Endothelial cell of umbilical vein (primary cell): Measurements from ENCODE around the gene TTF2. TPM values are rescaled to one million over a fixed set of nuclear protein-coding genes. Genes with fewer than 3 reads are reported as not detected.

ENCODE experiments used
- BruUV-seq: library from RNA; stranded (reverse); fragments of 400-500 nt; replicated peaks from 2 replicates; lab custom pipeline; 2021; lab: Mats Ljungman, UMichigan
- CTCF ChIA-PET: fragments of 300-600, 350-600 bp; sonication (Branson Sonifier 250); formaldehyde crosslinking; loops from one replicate; lab custom pipeline; 2021; ENCODE audit warnings: antibody characterized with exemption, inconsistent platforms; lab: Charles Lee
- POLR2A ChIA-PET: fragments of 300-600, 350-600 bp; sonication (Branson Sonifier 250); formaldehyde crosslinking; loops from one replicate; lab custom pipeline; 2021; ENCODE audit warnings: antibody characterized with exemption, inconsistent platforms; lab: Charles Lee
- DNase-seq: peaks from one replicate; pipeline ENCODE4 v3.0.0-alpha.2; 2011; ENCODE audit warnings: low read depth, low spot score
- FAIRE-seq: peaks from 2 replicates; lab custom pipeline; 2011; peaks lifted over from hg19 to GRCh38; lab: Jason Lieb, UNC
- H2AFZ ChIP-seq: 2 replicates; pipeline ENCODE4 v1.6.0; 2012; ENCODE audit warnings: low read depth, low read length, control low read depth, inconsistent platforms
- H3K27ac ChIP-seq: 2 replicates; pipeline ENCODE4 v1.5.1; 2011; ENCODE audit warnings: low read depth, mild to moderate bottlenecking, control low read depth, low read length, moderate library complexity; ENCODE audit not compliant: insufficient read depth
- H3K27me3 ChIP-seq, 2 experiments: 2 replicates each; pipeline versions ENCODE4 v1.6.0 to v1.6.1; 2011; ENCODE audit warnings: low read length in 2 of 2, mixed read lengths in 1 of 2; ENCODE audit not compliant: control insufficient read depth in 2 of 2, insufficient read depth in 2 of 2
- H3K36me3 ChIP-seq, 2 experiments: 2 replicates in 1 of 2; 3 replicates in 1 of 2; pipeline ENCODE4 v1.5.1; 2011; ENCODE audit warnings: low read length in 2 of 2, mild to moderate bottlenecking in 1 of 2, moderate library complexity in 1 of 2; ENCODE audit not compliant: control insufficient read depth in 2 of 2, insufficient read depth in 2 of 2; ENCODE audit errors: extremely low read depth in 1 of 2
- H3K4me1 ChIP-seq: 3 replicates; pipeline ENCODE4 v1.5.1; 2011; ENCODE audit warnings: mild to moderate bottlenecking, low read length; ENCODE audit not compliant: control insufficient read depth, insufficient read depth; ENCODE audit errors: extremely low read depth
- H3K4me2 ChIP-seq: 2 replicates; pipeline ENCODE4 v1.6.1; 2011; ENCODE audit warnings: low read length, control low read depth, mixed read lengths; ENCODE audit not compliant: insufficient read depth
- H3K4me3 ChIP-seq, 3 experiments: fragments of 200-600 bp in 1 of 3; sonication (generic), shearing (Covaris generic) in 1 of 3; replicated peaks in 1 of 3; 2 replicates each; pipeline ENCODE4 v1.5.1; 2011 to 2016; ENCODE audit warnings: control low read depth in 3 of 3, low read length in 3 of 3, mild to moderate bottlenecking in 2 of 3, inconsistent platforms in 1 of 3, low read depth in 1 of 3, moderate library complexity in 1 of 3; ENCODE audit not compliant: insufficient read depth in 1 of 3
- H3K79me2 ChIP-seq: 2 replicates; pipeline ENCODE4 v1.6.0; 2012; ENCODE audit warnings: low read length, inconsistent platforms; ENCODE audit not compliant: control insufficient read depth, insufficient read depth
- H3K9ac ChIP-seq: replicated peaks from 2 replicates; pipeline ENCODE3; 2011; ENCODE audit warnings: low read length, control low read depth; ENCODE audit not compliant: insufficient read depth; ENCODE audit errors: extremely low read depth
- H3K9me1 ChIP-seq: replicated peaks from 3 replicates; pipeline ENCODE4 v1.6.0; 2011; ENCODE audit warnings: mild to moderate bottlenecking, low read length; ENCODE audit not compliant: control insufficient read depth, insufficient read depth; ENCODE audit errors: extremely low read depth
- H3K9me3 ChIP-seq: replicated peaks from 2 replicates; pipeline ENCODE4 v1.5.1; 2012; ENCODE audit warnings: low read length, inconsistent platforms; ENCODE audit not compliant: control insufficient read depth, insufficient read depth
- H4K20me1 ChIP-seq: replicated peaks from 2 replicates; pipeline ENCODE3; 2011; ENCODE audit warnings: mild to moderate bottlenecking, low read length; ENCODE audit not compliant: control insufficient read depth, insufficient read depth; ENCODE audit errors: extremely low read depth
- EZH2 ChIP-seq: IDR thresholded peaks from 2 replicates; pipeline ENCODE4 v1.6.1; 2012; ENCODE audit warnings: borderline replicate concordance, low read depth, mild to moderate bottlenecking, moderate library complexity, low read length, inconsistent platforms; ENCODE audit not compliant: severe bottlenecking
- FOS ChIP-seq: IDR thresholded peaks from 2 replicates; pipeline ENCODE4 v1.6.1; 2011; ENCODE audit warnings: mild to moderate bottlenecking, low read length, moderate library complexity, borderline replicate concordance; ENCODE audit not compliant: insufficient read depth
- GATA2 ChIP-seq: IDR thresholded peaks from 2 replicates; pipeline ENCODE4 v1.7.0; 2011; ENCODE audit warnings: low read depth, mild to moderate bottlenecking, moderate library complexity, mixed read lengths, low read length; ENCODE audit not compliant: insufficient read length, insufficient read depth
- JUN ChIP-seq: IDR thresholded peaks from 2 replicates; pipeline ENCODE4 v1.6.1; 2011; ENCODE audit warnings: borderline replicate concordance, low read depth; ENCODE audit not compliant: insufficient read length, insufficient read depth
- MYC ChIP-seq: IDR thresholded peaks from one replicate; pipeline ENCODE4 v1.6.1; 2011; ENCODE audit warnings: mild to moderate bottlenecking, low read depth, low read length
- POLR2A ChIP-seq: IDR thresholded peaks from 2 replicates; pipeline ENCODE4 v1.6.1; 2012; ENCODE audit warnings: low read depth, mild to moderate bottlenecking, control low read depth, low read length
- POLR2AphosphoS5 ChIP-seq: IDR thresholded peaks from 2 replicates; pipeline ENCODE4 v1.6.1; 2012; ENCODE audit warnings: low read depth, mild to moderate bottlenecking, control low read depth, low read length, moderate library complexity; ENCODE audit not compliant: insufficient read depth
- dilution Hi-C: fragments of 300-500 bp; cut with MboI; formaldehyde crosslinking; loops from one replicate; pipeline ENCODE4 v1.15.0; 2019; ENCODE audit warnings: low sequenced_read_pairs; ENCODE audit not compliant: extremely low pct_ligation_motif_present
- intact Hi-C: fragments of 100-400 bp; cut with micrococcal nuclease; formaldehyde crosslinking; loops from one replicate; pipeline ENCODE4 v1.10.0; 2022
- polyA plus RNA-seq, 4 experiments: library from polyadenylated mRNA; depleted of rRNA in 3 of 4; stranded (reverse) in 3 of 4; unstranded in 1 of 4; fragments of >200 nt; gene quantifications; 2 replicates each; pipeline versions ENCODE4 v1.2.1 to v1.2.3, GENCODE V29; 2011 to 2012; ENCODE audit warnings: missing spikeins in 1 of 4
- total RNA-seq: library from RNA; stranded (reverse); gene quantifications from 2 replicates; pipeline ENCODE4 v1.2.3, GENCODE V29; 2021
- TF ChIP-seq, protein P1 (sequence below): IDR thresholded peaks from 2 replicates; pipeline ENCODE4 v1.6.1; 2011; ENCODE audit not compliant: insufficient read depth, insufficient read length
- TF ChIP-seq, protein P2 (sequence below), 2 donors: IDR thresholded peaks; 1 replicate in 1 of 2; 2 replicates in 1 of 2; pipeline ENCODE4 v1.5.1; 2011; ENCODE audit warnings: low read length in 2 of 2, mild to moderate bottlenecking in 2 of 2, moderate library complexity in 2 of 2, control low read depth in 1 of 2, inconsistent platforms in 1 of 2, low read depth in 1 of 2; ENCODE audit not compliant: insufficient read depth in 1 of 2; ENCODE audit errors: extremely low read depth in 1 of 2

TTF2 gene
- total and polyA plus RNA-seq, 2 donors (not counting 3 experiments of a cell fraction or from before 2014, with no cell fraction given): 8.8 to 44.4 TPM

DNA sequence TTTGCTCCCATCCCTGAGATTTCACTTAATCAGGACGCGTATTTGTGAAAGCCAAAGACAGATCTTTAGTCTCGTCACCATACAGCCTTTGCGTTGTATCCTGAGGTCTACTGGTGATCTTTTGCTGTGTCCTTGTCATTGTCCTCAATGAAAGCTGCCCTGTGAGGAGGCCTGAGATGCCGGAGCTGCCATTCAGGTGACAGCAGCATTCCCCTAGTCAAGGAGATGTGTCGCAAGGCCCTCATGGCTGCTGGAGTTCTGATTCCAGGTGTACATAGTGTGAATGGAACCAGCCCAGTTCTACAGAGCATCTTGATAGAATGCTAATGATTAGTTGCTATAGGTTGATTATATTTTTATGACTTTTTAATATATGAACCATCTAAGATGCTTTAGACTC is 24.1 kb downstream of the TTF2 start:
- POLR2A ChIA-PET: no interaction called here
- Histone ChIP-seq H3K9ac (no peak overlapping the region), H3K9me3 (no peaks in the 10 kb centered on the region), H2AFZ (no peak overlapping the region), H3K27me3 (no peaks in the 10 kb centered on the region), H3K9me1 (no peaks in the 10 kb centered on the region), H3K27ac (no peak overlapping the region), H3K4me3 (no peak overlapping the region), H3K4me1 (no peaks in the 10 kb centered on the region), H3K36me3 (no peaks in the 10 kb centered on the region), H4K20me1 (no peaks in the 10 kb centered on the region), H3K4me2 (no peak overlapping the region), H3K79me2 (no peaks in the 10 kb centered on the region)
- no peak for FAIRE-seq
- CTCF ChIA-PET: no interaction called here
- no TSS peak for BruUV-seq
- dilution Hi-C loops: no loop called here
- TF ChIP-seq, protein P1, sequence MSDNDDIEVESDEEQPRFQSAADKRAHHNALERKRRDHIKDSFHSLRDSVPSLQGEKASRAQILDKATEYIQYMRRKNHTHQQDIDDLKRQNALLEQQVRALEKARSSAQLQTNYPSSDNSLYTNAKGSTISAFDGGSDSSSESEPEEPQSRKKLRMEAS: no peak
- TF ChIP-seq JUN: no peak
- no peak for TF ChIP-seq POLR2A
- TF ChIP-seq FOS: no peak
- TF ChIP-seq POLR2AphosphoS5: no peak
- TF ChIP-seq, protein P2, sequence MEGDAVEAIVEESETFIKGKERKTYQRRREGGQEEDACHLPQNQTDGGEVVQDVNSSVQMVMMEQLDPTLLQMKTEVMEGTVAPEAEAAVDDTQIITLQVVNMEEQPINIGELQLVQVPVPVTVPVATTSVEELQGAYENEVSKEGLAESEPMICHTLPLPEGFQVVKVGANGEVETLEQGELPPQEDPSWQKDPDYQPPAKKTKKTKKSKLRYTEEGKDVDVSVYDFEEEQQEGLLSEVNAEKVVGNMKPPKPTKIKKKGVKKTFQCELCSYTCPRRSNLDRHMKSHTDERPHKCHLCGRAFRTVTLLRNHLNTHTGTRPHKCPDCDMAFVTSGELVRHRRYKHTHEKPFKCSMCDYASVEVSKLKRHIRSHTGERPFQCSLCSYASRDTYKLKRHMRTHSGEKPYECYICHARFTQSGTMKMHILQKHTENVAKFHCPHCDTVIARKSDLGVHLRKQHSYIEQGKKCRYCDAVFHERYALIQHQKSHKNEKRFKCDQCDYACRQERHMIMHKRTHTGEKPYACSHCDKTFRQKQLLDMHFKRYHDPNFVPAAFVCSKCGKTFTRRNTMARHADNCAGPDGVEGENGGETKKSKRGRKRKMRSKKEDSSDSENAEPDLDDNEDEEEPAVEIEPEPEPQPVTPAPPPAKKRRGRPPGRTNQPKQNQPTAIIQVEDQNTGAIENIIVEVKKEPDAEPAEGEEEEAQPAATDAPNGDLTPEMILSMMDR (IDR thresholded peaks at IDR 0.05; ENCODE audit: extremely low read depth in 1 of 2, insufficient read depth in 1 of 2, low read depth in 1 of 2, low read length in 2 of 2): no peak
- TF ChIP-seq GATA2: no peak
- no peak for TF ChIP-seq EZH2
- no peak for TF ChIP-seq MYC
- intact Hi-C loops: loop anchor here (10.0 kb wide), 1 partner anchor 741 kb away; no protein-coding TSS in a partner anchor
- no peak for DNase-seq
